Measurements from ENCODE around the gene PPP2R5C. TPM values are rescaled to one million over a fixed set of nuclear protein-coding genes. Genes with fewer than 3 reads are reported as not detected.

The PPP2R5C gene
- total RNA-seq, 1 experiment from 2014 or later = 93.0 TPM

DNA sequence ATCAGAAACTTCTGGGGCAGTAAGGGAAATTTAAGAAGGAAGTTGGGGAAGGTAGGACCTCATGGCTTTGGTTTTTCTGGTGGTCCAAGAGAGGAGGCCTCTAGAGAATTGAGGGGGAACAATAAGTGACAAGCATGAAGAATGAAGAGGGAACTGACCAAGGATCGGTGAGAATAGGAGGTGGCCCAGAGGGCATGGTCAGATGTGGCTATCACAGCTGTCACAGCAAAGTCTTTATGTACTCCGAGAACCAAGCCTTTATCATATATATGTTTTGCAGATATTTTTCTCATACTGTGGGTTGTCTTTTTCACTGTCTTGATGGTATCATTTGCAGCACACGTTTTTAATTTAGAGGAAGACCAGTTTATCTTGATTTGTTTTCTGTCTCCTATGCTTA lies 64.3 kb downstream of the PPP2R5C start:
- no peak overlapping the region for H4K8ac ChIP-seq (replicated peaks; ENCODE audit: insufficient read length, low read depth, low read length)
- no peaks in the 10 kb centered on the region for H3K9me3 ChIP-seq (ENCODE audit: control insufficient read depth, low read depth, low read length)
- Mint-ChIP-seq H3K4me1 (no peaks in the 10 kb centered on the region), H3K27me3 (ENCODE audit: low read depth) (no peaks in the 10 kb centered on the region), H3K36me3 (ENCODE audit: insufficient read depth in 1 of 3, low read depth in 3 of 3) (peaks cover 10 to 15% (median 14%) of the 10 kb centered on the region in 3 experiments; a peak in 5 of 7 replicates), H3K27ac (no peak overlapping the region), H3K9me3 (peaks cover 0 to 3% of the 10 kb centered on the region in 2 experiments; a peak in 1 of 5 replicates), H3K4me3 (no peak overlapping the region)
- no peaks in the 10 kb centered on the region for H3K23me2 ChIP-seq (ENCODE audit: insufficient read length, low read depth, low read length, poor library complexity, severe bottlenecking)
- H3K4ac ChIP-seq (ENCODE audit: low read depth, low read length) = no peak overlapping the region
- no peak overlapping the region for H2BK20ac ChIP-seq (ENCODE audit: low read depth, low read length, poor library complexity, severe bottlenecking)
- no peak overlapping the region for H2AFZ ChIP-seq (ENCODE audit: low read length)
- DNase-seq = no peak
- H4K91ac ChIP-seq (ENCODE audit: insufficient read length, low read depth, low read length) = no peak overlapping the region
- no peak overlapping the region for H3T11ph ChIP-seq (ENCODE audit: low read length)
- H3K4me1 ChIP-seq (ENCODE audit: insufficient read depth, low read length) = no peaks in the 10 kb centered on the region
- no peak overlapping the region for H2BK15ac ChIP-seq (ENCODE audit: low read depth, low read length)
- no peaks in the 10 kb centered on the region for H3K27me3 ChIP-seq (ENCODE audit: insufficient read depth, low read length)
- no peak overlapping the region for H3K23ac ChIP-seq (ENCODE audit: insufficient read length, low read depth, low read length)
- H2BK5ac ChIP-seq (ENCODE audit: insufficient read length, low read length) = no peak overlapping the region
- WGBS (ENCODE audit: extremely low coverage, insufficient read length, low lambda C conversion rate) = no CpG with 5 or more reads among the region's 3 CpGs
- TF ChIP-seq, protein P1, sequence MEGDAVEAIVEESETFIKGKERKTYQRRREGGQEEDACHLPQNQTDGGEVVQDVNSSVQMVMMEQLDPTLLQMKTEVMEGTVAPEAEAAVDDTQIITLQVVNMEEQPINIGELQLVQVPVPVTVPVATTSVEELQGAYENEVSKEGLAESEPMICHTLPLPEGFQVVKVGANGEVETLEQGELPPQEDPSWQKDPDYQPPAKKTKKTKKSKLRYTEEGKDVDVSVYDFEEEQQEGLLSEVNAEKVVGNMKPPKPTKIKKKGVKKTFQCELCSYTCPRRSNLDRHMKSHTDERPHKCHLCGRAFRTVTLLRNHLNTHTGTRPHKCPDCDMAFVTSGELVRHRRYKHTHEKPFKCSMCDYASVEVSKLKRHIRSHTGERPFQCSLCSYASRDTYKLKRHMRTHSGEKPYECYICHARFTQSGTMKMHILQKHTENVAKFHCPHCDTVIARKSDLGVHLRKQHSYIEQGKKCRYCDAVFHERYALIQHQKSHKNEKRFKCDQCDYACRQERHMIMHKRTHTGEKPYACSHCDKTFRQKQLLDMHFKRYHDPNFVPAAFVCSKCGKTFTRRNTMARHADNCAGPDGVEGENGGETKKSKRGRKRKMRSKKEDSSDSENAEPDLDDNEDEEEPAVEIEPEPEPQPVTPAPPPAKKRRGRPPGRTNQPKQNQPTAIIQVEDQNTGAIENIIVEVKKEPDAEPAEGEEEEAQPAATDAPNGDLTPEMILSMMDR (conservative IDR thresholded peaks at IDR 0.05) = no peak
- H4K20me1 ChIP-seq (ENCODE audit: control insufficient read depth, insufficient read depth, insufficient read length) = no peaks in the 10 kb centered on the region
- H3K18ac ChIP-seq (ENCODE audit: insufficient read length, low read depth, low read length) = no peak overlapping the region
- H2BK12ac ChIP-seq (ENCODE audit: insufficient read length, low read depth, low read length) = no peak overlapping the region
- no peak overlapping the region for H3K56ac ChIP-seq (ENCODE audit: insufficient read length, low read depth, low read length)
- H3K4me2 ChIP-seq (ENCODE audit: insufficient read depth, insufficient read length, low read length) = no peak overlapping the region
- H3K79me2 ChIP-seq (ENCODE audit: insufficient read depth, low read length) = peaks cover 4% of the 10 kb centered on the region; the same call in 1 of the 2 replicates
- no peak overlapping the region for H2BK120ac ChIP-seq (ENCODE audit: low read depth, low read length, poor library complexity, severe bottlenecking)
- H3K79me1 ChIP-seq (ENCODE audit: insufficient read depth, low read depth, low read length, poor library complexity, severe bottlenecking) = peaks cover 3% of the 10 kb centered on the region
- no peak overlapping the region for H3K9ac ChIP-seq (ENCODE audit: extremely low read depth, insufficient read length, low read length)
- no peak overlapping the region for H3K27ac ChIP-seq (ENCODE audit: insufficient read length, low read depth, low read length)
- H2AK5ac ChIP-seq (ENCODE audit: insufficient read length, low read length) = no peak overlapping the region
- no peak overlapping the region for H3K14ac ChIP-seq (ENCODE audit: insufficient read depth, low read length)
- no peak overlapping the region for H4K5ac ChIP-seq (ENCODE audit: insufficient read length, low read depth, low read length)
